Sigmoid colon (tissue), 4 donors: ENCODE results near the gene THAP11.
A peak's percentile ranks its signal among the peaks of the same experiment; 100 is the strongest.

ENCODE experiments used
- EP300 ChIP-seq, 4 donors: sonication (generic); formaldehyde crosslinking; IDR thresholded peaks; one replicate each; pipeline ENCODE4 v1.6.1; 2017; ENCODE audit warnings: antibody characterized with exemption in 4 of 4
- POLR2A ChIP-seq, 2 donors: fragments of 450-650 bp; IDR thresholded peaks; one replicate each; pipeline ENCODE4 v1.6.1; 2016; ENCODE audit warnings: antibody characterized with exemption in 2 of 2, mild to moderate bottlenecking in 2 of 2, moderate library complexity in 2 of 2
- TF ChIP-seq, protein P1 (sequence below), 4 experiments: fragments of 450-650 bp in 3 of 4; fragments of 200-600 bp in 1 of 4; IDR thresholded peaks; one replicate each; pipeline ENCODE4 v1.5.1; 2016 to 2019; ENCODE audit warnings: antibody characterized with exemption in 4 of 4, mild to moderate bottlenecking in 3 of 4, moderate library complexity in 2 of 4

- TF ChIP-seq, protein P1, sequence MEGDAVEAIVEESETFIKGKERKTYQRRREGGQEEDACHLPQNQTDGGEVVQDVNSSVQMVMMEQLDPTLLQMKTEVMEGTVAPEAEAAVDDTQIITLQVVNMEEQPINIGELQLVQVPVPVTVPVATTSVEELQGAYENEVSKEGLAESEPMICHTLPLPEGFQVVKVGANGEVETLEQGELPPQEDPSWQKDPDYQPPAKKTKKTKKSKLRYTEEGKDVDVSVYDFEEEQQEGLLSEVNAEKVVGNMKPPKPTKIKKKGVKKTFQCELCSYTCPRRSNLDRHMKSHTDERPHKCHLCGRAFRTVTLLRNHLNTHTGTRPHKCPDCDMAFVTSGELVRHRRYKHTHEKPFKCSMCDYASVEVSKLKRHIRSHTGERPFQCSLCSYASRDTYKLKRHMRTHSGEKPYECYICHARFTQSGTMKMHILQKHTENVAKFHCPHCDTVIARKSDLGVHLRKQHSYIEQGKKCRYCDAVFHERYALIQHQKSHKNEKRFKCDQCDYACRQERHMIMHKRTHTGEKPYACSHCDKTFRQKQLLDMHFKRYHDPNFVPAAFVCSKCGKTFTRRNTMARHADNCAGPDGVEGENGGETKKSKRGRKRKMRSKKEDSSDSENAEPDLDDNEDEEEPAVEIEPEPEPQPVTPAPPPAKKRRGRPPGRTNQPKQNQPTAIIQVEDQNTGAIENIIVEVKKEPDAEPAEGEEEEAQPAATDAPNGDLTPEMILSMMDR (IDR thresholded peaks at IDR 0.05), result peak in 1 of 4 experiments; percentile 8
- peak in 1 of 2 donors; percentile 39 for TF ChIP-seq POLR2A (IDR thresholded peaks at IDR 0.05)
- no peak for TF ChIP-seq EP300 (IDR thresholded peaks at IDR 0.05)
Observed at GRCh38 chr16:67892899-67893742, 51.0 kb downstream of the THAP11 start, which contains the start of gene PSKH1.
